Heart right ventricle (tissue), 16 donors: ENCODE results near the gene MNX1. TPM values are rescaled to one million over a fixed set of nuclear protein-coding genes. Genes with fewer than 3 reads are reported as not detected.

Experiments
- ATAC-seq, 8 donors: fragments of 200-7000 bp; cut with Tn5 transposase; one replicate each; pipeline ENCODE4 v1.9.1; 2020; ENCODE audit warnings: mild to moderate bottlenecking in 8 of 8, moderate library complexity in 8 of 8, moderate number of reproducible peaks in 1 of 8
- DNase-seq, 2 donors: peaks; one replicate each; pipeline ENCODE4 v3.0.0-alpha.2; 2020
- H3K27ac ChIP-seq, 10 donors: fragments of 200-600 bp; sonication (generic) in 2 of 10; one replicate each; pipeline versions ENCODE4 v1.5.0 to v1.8.0; 2020 to 2022; ENCODE audit warnings: mild to moderate bottlenecking in 3 of 10
- H3K27me3 ChIP-seq, 7 donors: fragments of 200-600 bp; one replicate each; pipeline ENCODE4 v1.8.0; 2021 to 2022; ENCODE audit warnings: mild to moderate bottlenecking in 2 of 7
- H3K36me3 ChIP-seq, 9 donors: fragments of 200-600 bp; sonication (generic) in 1 of 9; one replicate each; pipeline versions ENCODE4 v1.5.0 to v1.8.0; 2020 to 2022; ENCODE audit warnings: mild to moderate bottlenecking in 2 of 9
- H3K4me1 ChIP-seq, 9 donors: fragments of 200-600 bp; sonication (generic) in 1 of 9; one replicate each; pipeline versions ENCODE4 v1.5.0 to v1.8.0; 2020 to 2022; ENCODE audit warnings: mild to moderate bottlenecking in 4 of 9
- H3K4me3 ChIP-seq, 10 donors: fragments of 200-600 bp; sonication (generic) in 2 of 10; one replicate each; pipeline versions ENCODE4 v1.5.0 to v1.8.0; 2020 to 2022; ENCODE audit warnings: mild to moderate bottlenecking in 7 of 10, moderate library complexity in 2 of 10
- H3K9me3 ChIP-seq, 11 donors: fragments of 200-600 bp in 10 of 11; sonication (generic) in 2 of 11; one replicate each; pipeline versions ENCODE4 v1.5.0 to v1.8.0; 2013 to 2022; ENCODE audit warnings: mild to moderate bottlenecking in 2 of 11, control low read depth in 1 of 11, moderate library complexity in 1 of 11
- WGBS, 2 donors: extraction: QIAGEN DNeasy Blood & Tissue Kit; methylation state at CpG; one replicate each; pipeline ENCODE4 v1.1.7; 2013; ENCODE audit warnings: inconsistent platforms in 1 of 2; 5-methylcytosine and 5-hydroxymethylcytosine counted together
- intact Hi-C, 10 donors: fragments of 100-400 bp; cut with DNase I; formaldehyde crosslinking; loops; one replicate each; pipeline versions ENCODE4 v1.11.1 to v1.14.2; 2022
- polyA plus RNA-seq, 2 donors: library from polyadenylated mRNA; stranded (reverse); fragments of 200-250 nt; gene quantifications; one replicate each; pipeline ENCODE4 v1.2.3, GENCODE V29; 2013
- total RNA-seq, 10 donors: library from RNA; stranded (reverse); fragmentation: NEBNext Ultra II Directional in 3 of 10; extraction: Animal tissue kit (Norgen Biotek cat#: 25700) in 3 of 10; gene quantifications; one replicate each; pipeline versions ENCODE4 v1.2.1 to v1.2.4, GENCODE V29; 2021 to 2023
- TF ChIP-seq, protein P1 (sequence below), 9 donors: fragments of 200-600 bp; sonication (generic) in 2 of 9; IDR thresholded peaks; one replicate each; pipeline versions ENCODE4 v1.5.0 to v1.8.0; 2021 to 2022; ENCODE audit warnings: antibody characterized with exemption in 9 of 9, mild to moderate bottlenecking in 5 of 9, moderate library complexity in 1 of 9
- donor health status: Arrhythmogenic right ventricular cardiomyopathy.
- donor health status: ischemic (EF 13 %, LVEDD 7.1; RV severe dilation, severe dysfunction).
- donor health status: healthy with polysubstance abuse.
- donor health status: DM: no; HTN: yes; CAD: no.
- donor health status: DM: no; HTN: no; CAD: no.
- donor health status: ischemic (EF 25% LVEDD 6.9; RV normal size, moderate dysfunction).
- donor health status: ischemic (EF 25% LVEDD 5.7; RV mildly dilated, moderate dysfunction).
- donor health status: healthy.
- donor health status: DM: yes; HTN: yes; CAD: no.
- donor health status: Ischemic cardiomyopathy.
- donor health status: ischemic (EF 35%, LVEDD 5.7; RV mildly dilated, moderate dysfunction).
- donor health status: nonischemic (EF 11% LVEDD 7.7; RV severe dilation, severe dysfunction).
- donor health status: DM: yes; HTN: yes; CAD: no.
- donor health status: PGD.
- donor health status: ischemic (EF 29% LVEDD 5.4; RV normal size, mild dysfunction).
- donor health status: nonischemic (EF 23%, LVEDD 6.1; RV moderate dilation, normal function).

MNX1 gene
- total and polyA plus RNA-seq, 12 donors: not detected

DNA sequence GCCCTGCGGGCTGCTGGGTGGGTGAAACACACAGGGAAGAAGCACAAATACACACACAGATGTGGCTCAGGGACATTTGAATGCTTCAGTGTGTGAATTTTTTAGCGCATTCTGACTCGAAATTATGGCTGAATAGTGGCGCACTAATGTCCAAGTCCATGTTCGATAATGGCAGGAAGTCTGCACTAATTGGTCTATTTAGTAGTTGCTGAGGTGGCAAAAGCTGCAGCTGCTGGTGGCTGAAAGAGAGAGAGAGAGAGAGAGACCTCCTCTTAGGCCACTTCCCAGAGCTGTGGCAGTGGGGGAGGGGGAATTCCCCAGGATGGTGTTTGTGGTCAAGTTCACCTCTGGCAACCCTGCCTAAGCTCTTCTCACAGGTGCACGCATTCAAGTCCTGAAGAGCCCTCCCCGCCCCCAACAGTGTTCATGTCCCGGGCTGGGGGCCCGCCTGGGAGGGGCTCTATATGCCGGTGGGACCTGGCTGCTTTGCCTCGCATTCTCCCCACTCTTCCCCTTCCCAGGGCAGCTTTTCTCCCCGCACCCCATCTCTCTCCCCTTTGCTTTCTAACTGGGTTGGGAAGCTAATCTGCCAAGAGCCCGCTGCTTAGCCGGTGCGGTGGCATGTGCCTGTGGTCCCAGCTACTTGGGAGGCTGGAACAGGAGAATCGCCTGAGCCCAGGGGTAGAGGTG is 6.0 kb upstream of the MNX1 start:
- no peak for ATAC-seq
- TF ChIP-seq, protein P1, sequence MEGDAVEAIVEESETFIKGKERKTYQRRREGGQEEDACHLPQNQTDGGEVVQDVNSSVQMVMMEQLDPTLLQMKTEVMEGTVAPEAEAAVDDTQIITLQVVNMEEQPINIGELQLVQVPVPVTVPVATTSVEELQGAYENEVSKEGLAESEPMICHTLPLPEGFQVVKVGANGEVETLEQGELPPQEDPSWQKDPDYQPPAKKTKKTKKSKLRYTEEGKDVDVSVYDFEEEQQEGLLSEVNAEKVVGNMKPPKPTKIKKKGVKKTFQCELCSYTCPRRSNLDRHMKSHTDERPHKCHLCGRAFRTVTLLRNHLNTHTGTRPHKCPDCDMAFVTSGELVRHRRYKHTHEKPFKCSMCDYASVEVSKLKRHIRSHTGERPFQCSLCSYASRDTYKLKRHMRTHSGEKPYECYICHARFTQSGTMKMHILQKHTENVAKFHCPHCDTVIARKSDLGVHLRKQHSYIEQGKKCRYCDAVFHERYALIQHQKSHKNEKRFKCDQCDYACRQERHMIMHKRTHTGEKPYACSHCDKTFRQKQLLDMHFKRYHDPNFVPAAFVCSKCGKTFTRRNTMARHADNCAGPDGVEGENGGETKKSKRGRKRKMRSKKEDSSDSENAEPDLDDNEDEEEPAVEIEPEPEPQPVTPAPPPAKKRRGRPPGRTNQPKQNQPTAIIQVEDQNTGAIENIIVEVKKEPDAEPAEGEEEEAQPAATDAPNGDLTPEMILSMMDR (IDR thresholded peaks at IDR 0.05): no peak
- Histone ChIP-seq H3K4me1 (peaks cover 0 to 29% (median 14%) of the 10 kb centered on the region in 9 donors), H3K27ac (no peak overlapping the region), H3K9me3 (no peaks in the 10 kb centered on the region), H3K4me3 (no peak overlapping the region), H3K27me3 (peaks cover 47 to 100% (median 100%) of the 10 kb centered on the region in 7 donors), H3K36me3 (no peaks in the 10 kb centered on the region)
- WGBS, 2 donors: 1 to 4% methylated on average over 16 of the region's 16 CpGs
- intact Hi-C loops: no loop called here
- DNase-seq: no peak

DNA sequence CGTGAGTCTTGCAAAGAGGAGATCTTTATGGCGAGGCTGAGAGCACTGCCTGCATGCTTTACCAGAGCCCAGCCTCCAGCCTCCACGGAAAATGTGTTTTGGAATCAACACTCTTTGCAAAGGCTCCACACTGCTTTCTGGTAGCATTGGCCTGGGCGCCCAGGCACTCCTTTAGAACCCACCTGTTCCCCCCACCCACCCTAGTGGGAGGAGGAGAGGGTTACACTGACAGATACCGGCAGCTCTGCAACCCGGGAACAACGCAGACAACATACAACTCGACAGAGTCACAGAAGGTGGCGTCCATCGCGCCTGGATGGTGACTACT is 5.5 kb upstream of the MNX1 start:
- ATAC-seq: no peak
- H3K4me3 ChIP-seq: no peak overlapping the region
- no peak for DNase-seq
- no peaks in the 10 kb centered on the region for H3K9me3 ChIP-seq
- H3K36me3 ChIP-seq: no peaks in the 10 kb centered on the region
- peaks cover 42 to 100% (median 100%) of the 10 kb centered on the region in 7 donors for H3K27me3 ChIP-seq
- H3K27ac ChIP-seq: no peak overlapping the region
- TF ChIP-seq, protein P1 (IDR thresholded peaks at IDR 0.05): no peak
- WGBS, 2 donors: 4% methylated on average over 11 of the region's 11 CpGs
- intact Hi-C loops: no loop called here
- H3K4me1 ChIP-seq: peaks cover under 1 to 32% (median 14%) of the 10 kb centered on the region in 9 donors

DNA sequence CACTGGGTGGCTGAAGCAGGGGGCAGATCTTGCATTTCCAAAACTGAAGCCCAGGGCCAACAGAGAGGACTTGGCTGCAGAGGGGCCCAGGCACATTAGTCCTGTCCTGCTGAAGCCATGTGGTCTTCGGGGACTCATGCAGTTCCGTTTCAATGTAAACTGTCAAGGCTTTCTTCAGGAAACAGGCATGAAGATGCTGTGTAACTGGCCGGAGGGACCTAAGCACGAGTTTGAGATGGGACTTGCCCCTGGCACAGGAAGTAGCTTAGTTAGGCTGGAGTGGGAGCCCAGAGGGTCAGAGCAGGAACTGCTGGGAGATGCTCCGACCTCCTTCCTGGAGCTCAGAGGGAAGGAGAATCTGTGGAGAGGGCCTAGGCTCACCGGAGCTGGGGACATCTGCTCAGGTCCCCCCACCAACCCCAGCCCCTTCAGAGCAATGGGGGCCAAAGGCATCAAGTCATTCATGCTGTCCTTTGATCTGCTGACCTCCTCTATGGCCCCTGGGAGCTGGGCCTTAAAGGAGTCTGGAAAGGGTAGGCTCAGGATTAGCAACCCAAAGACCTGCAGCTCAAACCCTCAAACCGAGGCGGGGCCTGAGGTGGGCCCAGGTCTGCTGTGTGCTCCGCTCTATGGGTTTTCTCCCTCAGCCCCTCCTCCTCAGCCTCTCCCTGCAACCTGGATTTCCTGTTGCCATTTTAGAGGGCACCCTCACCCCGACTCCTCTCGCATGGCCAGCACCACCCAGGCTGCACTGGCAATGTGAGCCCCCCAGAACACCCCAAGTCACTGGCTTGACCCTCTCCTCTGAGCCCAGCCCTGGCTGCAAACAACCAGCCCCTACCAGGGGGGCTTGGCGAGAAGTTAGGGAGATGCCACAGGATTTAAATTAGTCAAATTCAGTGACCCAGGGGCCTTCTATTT is 4.4 kb upstream of the MNX1 start:
- intact Hi-C loops: no loop called here
- Histone ChIP-seq H3K27ac (no peak overlapping the region), H3K9me3 (no peaks in the 10 kb centered on the region), H3K27me3 (peaks cover 45 to 99% (median 99%) of the 10 kb centered on the region in 7 donors), H3K4me3 (no peak overlapping the region), H3K4me1 (peaks cover 4 to 24% (median 11%) of the 10 kb centered on the region in 9 donors), H3K36me3 (no peaks in the 10 kb centered on the region)
- 17 to 22% methylated on average over 12 of the region's 12 CpGs for WGBS, 2 donors
- DNase-seq (no peak), ATAC-seq (no peak)
- TF ChIP-seq, protein P1 (IDR thresholded peaks at IDR 0.05): no peak

DNA sequence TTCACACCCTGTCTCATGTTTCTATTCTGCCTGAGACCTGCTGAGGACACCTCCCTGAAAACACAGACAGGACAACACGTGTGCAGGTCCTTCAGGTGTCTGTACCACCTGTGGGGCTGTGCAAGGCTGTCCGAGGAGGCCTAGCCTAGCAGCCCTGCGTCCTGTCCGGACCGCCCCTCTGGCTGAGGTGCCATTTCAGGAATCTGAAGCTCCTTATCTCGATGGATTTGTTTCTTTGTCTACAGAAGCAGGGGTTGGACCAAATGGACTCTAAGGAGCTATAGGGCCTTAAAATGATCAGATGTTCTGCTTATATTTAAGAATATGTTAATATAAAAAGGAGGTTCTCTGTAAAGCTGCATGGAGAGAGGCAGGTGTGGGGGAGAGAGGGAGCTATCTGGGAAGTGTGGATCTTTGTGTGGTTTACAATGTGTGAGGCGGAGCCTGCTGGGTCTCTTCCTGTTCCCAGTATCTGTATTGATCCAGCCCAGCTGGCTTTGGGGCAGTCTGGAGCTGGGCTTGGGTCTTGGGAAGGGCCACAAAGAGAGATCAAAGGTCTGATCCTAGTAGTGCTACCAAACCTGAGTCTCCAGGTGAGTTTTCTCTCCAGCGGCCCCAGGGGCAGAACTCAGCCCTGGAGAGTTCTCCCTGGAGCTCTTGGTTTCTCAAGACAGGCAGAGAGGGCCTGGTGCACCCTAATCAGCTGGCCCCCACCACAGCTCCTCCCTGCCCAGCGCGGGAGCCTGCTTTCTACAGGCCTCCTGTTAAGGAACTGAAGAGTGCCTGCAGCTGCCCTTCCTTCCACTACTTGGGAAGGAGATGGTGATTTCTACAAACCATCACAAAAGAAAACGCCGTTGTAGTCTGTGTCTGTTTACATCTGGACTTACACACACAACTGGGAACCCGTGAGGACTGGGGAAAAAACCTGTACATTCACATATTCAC is 3.4 kb upstream of the MNX1 start:
- peaks cover 44 to 97% (median 96%) of the 10 kb centered on the region in 7 donors for H3K27me3 ChIP-seq
- no peak overlapping the region for H3K27ac ChIP-seq
- intact Hi-C loops: no loop called here
- ATAC-seq: no peak
- H3K36me3 ChIP-seq: no peaks in the 10 kb centered on the region
- TF ChIP-seq, protein P1 (IDR thresholded peaks at IDR 0.05): no peak
- H3K9me3 ChIP-seq: no peaks in the 10 kb centered on the region
- no peak overlapping the region for H3K4me3 ChIP-seq
- peaks cover 4 to 25% (median 11%) of the 10 kb centered on the region in 9 donors for H3K4me1 ChIP-seq
- DNase-seq: no peak
- WGBS, 2 donors: 15 to 17% methylated on average over 13 of the region's 13 CpGs
